EH (cell line): ENCODE data around the gene LTBP1.
"Not testable (repeated sequence)": the region's sequence is repeated elsewhere in the genome, so short reads cannot be mapped to it uniquely, and the experiment has no call there.

ENCODE experiments used
- DNase-seq: peaks from one replicate; pipeline ENCODE4 v3.0.0-alpha.2; 2015; ENCODE audit warnings: low read depth

LTBP1 gene

GRCh38 chr2:33047939-33048338 lies 101.2 kb downstream of the LTBP1 start:
- DNase-seq = no peak

- peak; percentile 97 for DNase-seq
Measured at GRCh38 chr2:33051586-33052360, 105.0 kb downstream of the LTBP1 start.

- DNase-seq = no peak
Measured at GRCh38 chr2:33052361-33052735, 105.6 kb downstream of the LTBP1 start.

GRCh38 chr2:33052795-33053194 lies 106.0 kb downstream of the LTBP1 start:
- DNase-seq = not testable (repeated sequence)

GRCh38 chr2:33056170-33056569 lies 109.4 kb downstream of the LTBP1 start:
- no peak for DNase-seq

GRCh38 chr2:33057307-33058028 lies 110.7 kb downstream of the LTBP1 start:
- not testable (repeated sequence) for DNase-seq

GRCh38 chr2:33058716-33059470 lies 112.1 kb downstream of the LTBP1 start:
- DNase-seq = no peak

GRCh38 chr2:33059471-33060156 lies 112.9 kb downstream of the LTBP1 start:
- peak; percentile 63 for DNase-seq

- DNase-seq = no peak
Measured at GRCh38 chr2:33060405-33060804, 113.7 kb downstream of the LTBP1 start.

- no peak for DNase-seq
Measured at GRCh38 chr2:33062665-33063250, 116.0 kb downstream of the LTBP1 start.

- peak; percentile 54 for DNase-seq
Measured at GRCh38 chr2:33064349-33064801, 117.6 kb downstream of the LTBP1 start.

- no peak for DNase-seq
Measured at GRCh38 chr2:33067598-33067997, 120.8 kb downstream of the LTBP1 start.

GRCh38 chr2:33068261-33068660 lies 121.5 kb downstream of the LTBP1 start:
- peak; percentile 73 for DNase-seq

- DNase-seq = peak; percentile 99
Measured at GRCh38 chr2:33069894-33070651, 123.3 kb downstream of the LTBP1 start.

GRCh38 chr2:33071591-33071990 lies 124.8 kb downstream of the LTBP1 start:
- DNase-seq = no peak

- DNase-seq = no peak
Measured at GRCh38 chr2:33072614-33073013, 125.9 kb downstream of the LTBP1 start.

GRCh38 chr2:33073018-33073417 lies 126.3 kb downstream of the LTBP1 start:
- DNase-seq = peak; percentile 35

- DNase-seq = no peak
Measured at GRCh38 chr2:33074197-33074596, 127.4 kb downstream of the LTBP1 start.

GRCh38 chr2:33077311-33077710 lies 130.6 kb downstream of the LTBP1 start:
- no peak for DNase-seq

GRCh38 chr2:33077844-33078243 lies 131.1 kb downstream of the LTBP1 start:
- no peak for DNase-seq

- no peak for DNase-seq
Measured at GRCh38 chr2:33081691-33082090, 134.9 kb downstream of the LTBP1 start.
